ENCODE data around the gene NAALADL2.

DNA sequence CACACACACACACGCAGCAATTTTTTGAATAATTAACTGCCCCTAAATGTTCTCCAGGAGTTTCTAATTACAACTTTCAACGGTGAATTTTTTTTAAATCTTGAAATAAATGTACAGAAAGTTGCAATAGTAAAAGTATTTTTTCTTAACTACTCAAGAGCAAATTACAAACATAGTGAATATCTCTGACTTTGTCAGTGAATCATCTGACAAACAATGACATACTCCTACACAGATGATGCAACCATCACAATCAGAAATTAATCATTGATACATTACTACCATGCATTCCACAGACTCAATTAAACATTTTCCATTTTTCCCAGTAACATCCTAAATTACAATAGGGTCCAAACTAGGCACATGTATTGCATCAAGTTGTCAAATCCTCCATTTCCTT, 597.3 kb downstream of the NAALADL2 start:
- TF ChIP-seq, protein P1, sequence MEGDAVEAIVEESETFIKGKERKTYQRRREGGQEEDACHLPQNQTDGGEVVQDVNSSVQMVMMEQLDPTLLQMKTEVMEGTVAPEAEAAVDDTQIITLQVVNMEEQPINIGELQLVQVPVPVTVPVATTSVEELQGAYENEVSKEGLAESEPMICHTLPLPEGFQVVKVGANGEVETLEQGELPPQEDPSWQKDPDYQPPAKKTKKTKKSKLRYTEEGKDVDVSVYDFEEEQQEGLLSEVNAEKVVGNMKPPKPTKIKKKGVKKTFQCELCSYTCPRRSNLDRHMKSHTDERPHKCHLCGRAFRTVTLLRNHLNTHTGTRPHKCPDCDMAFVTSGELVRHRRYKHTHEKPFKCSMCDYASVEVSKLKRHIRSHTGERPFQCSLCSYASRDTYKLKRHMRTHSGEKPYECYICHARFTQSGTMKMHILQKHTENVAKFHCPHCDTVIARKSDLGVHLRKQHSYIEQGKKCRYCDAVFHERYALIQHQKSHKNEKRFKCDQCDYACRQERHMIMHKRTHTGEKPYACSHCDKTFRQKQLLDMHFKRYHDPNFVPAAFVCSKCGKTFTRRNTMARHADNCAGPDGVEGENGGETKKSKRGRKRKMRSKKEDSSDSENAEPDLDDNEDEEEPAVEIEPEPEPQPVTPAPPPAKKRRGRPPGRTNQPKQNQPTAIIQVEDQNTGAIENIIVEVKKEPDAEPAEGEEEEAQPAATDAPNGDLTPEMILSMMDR (IDR thresholded peaks at IDR 0.05) = no peak
- TF ChIP-seq POLR2A (IDR thresholded peaks at IDR 0.05) = no peak
